Motor neuron (in vitro differentiated cells): Measurements from ENCODE around the gene PSMG2. TPM values are rescaled to one million over a fixed set of nuclear protein-coding genes. Genes with fewer than 3 reads are reported as not detected.

Experiments used
- ATAC-seq, 8 experiments: fragments of 200-7000 bp; cut with Tn5 transposase; replicated peaks in 6 of 8; 2 replicates each; pipeline ENCODE4 v1.8.0; 2021; ENCODE audit warnings: mild to moderate bottlenecking in 8 of 8, moderate library complexity in 8 of 8
- H3K27ac ChIP-seq, 2 donors: fragments of 250-450 bp; sonication (Bioruptor Pico); 2 replicates each; pipeline ENCODE4 v1.9.0; 2021; ENCODE audit warnings: antibody characterized with exemption in 2 of 2, mild to moderate bottlenecking in 2 of 2, moderate library complexity in 1 of 2
- H3K4me1 ChIP-seq, 2 donors: fragments of 250-450 bp; sonication (Bioruptor Pico); replicated peaks in 1 of 2; 2 replicates each; pipeline ENCODE4 v1.6.1; 2021; ENCODE audit warnings: antibody characterized with exemption in 2 of 2, mild to moderate bottlenecking in 2 of 2, moderate library complexity in 1 of 2
- H3K4me3 ChIP-seq, 5 donors: fragments of 250-450 bp; sonication (Bioruptor Pico); 2 replicates each; pipeline ENCODE4 v1.9.0; 2021; ENCODE audit warnings: antibody characterized with exemption in 5 of 5, mild to moderate bottlenecking in 5 of 5, moderate library complexity in 4 of 5
- WGBS, 10 experiments: fragments of 450-650 bp; shearing (Covaris generic); methylation state at CpG; one replicate each; pipeline ENCODE4 v1.0.0; 2022; 5-methylcytosine and 5-hydroxymethylcytosine counted together
- in situ Hi-C, 9 experiments: fragments of 400-800 bp; cut with MboI; loops; one replicate each; pipeline ENCODE4 v1.15.0; 2021; ENCODE audit warnings: low sequenced_read_pairs in 9 of 9, low pct_unique_long_range_greater_than_20kb in 2 of 9; ENCODE audit not compliant: unreplicated experiment in 9 of 9
- total RNA-seq, 8 experiments: library from RNA; unstranded; fragments of 300-600 nt; gene quantifications; 2 replicates each; pipeline versions ENCODE4 v1.2.3 to v1.2.4, GENCODE V29; 2022

The PSMG2 gene
- total RNA-seq, 8 experiments from 2014 or later, result 50.4 to 82.0 (median 65.2) TPM

DNA sequence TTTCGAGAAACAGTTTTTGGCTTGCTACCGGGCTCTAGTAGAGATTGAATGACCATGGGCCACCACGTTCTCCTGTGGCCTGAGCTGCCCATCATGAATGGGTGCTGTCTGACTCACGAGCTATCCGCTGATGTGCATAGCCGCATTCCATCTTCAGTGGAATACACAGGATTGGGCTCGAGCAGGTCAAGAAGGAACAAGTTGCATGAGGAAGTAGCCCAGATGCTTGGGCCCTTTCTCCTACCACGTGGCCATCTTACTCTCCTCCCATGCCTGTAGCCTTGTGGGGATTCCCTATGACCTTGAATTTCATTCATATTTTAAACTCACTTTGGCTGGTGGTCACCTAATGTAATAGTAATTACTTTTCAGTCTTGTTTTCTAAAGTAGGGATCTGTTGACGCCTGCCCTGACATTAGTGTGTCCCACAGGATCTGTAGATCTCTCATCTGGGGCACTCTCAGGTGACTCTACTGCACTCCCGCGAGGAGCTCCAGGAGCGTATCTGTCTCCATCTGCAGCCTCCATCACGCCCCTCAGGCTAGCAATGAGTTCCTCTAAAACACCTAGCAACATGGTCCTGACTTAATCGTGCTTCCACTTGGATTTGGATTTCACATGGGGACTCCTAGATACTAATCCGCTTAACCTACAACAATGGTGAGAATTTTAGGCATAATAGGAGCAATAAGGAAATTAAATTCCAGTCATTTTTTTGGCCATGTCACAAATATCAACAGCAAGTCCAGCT, 67.8 kb downstream of the PSMG2 start:
- Histone ChIP-seq H3K27ac (no peak overlapping the region), H3K4me1 (no peaks in the 10 kb centered on the region), H3K4me3 (no peak overlapping the region)
- ATAC-seq, result no peak
- in situ Hi-C loops, result no loop called here
- WGBS, 10 experiments, result 81 to 95% (median 87%) methylated on average over 1 to 14 of the region's 15 CpGs

DNA sequence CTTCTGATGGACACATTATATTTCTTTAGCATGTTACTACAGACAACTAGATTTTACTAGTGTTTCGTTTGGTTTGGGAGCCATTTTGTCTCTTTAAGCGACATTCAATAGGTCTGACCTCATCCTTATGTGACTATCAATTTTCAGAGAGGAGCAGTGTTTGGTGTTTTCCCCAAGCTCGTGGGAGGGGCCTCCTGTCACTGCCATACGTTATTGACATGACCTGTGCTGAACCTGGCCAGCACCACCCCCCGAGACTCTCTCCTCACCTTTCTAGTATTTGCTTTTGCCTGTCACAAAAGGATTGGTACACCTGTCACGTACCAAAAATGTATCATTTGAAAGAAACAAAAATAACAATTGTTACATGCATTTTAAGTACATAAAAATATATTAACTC, 69.3 kb downstream of the PSMG2 start:
- Histone ChIP-seq H3K4me1 (no peaks in the 10 kb centered on the region), H3K4me3 (no peak overlapping the region), H3K27ac (no peak overlapping the region)
- 10 to 100% (median 64%) methylated on average over 1 to 6 of the region's 6 CpGs; no CpG with 5 or more reads in 1 of the 10 experiments for WGBS, 10 experiments
- ATAC-seq, result no peak
- in situ Hi-C loops, result no loop called here

DNA sequence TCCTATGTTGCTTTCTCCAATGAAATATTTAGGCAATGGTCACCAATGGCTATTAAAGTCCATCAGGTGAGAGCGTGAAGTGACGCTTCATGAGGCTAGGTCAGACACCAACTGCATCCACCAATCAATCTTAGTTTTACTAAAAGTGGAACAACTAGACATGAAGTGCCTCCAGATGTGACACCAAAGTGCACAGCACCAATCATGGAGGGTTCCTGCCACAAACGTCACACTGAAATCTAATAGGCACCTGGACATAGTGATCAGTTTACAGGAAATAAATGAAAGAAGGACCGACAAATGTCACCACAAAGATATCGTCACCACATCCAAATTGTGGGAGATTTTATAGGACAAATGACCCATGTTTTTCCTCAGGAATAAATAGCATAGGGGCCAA, 70.5 kb downstream of the PSMG2 start:
- WGBS, 10 experiments, result 72 to 95% (median 92%) methylated on average over 2 to 5 of the region's 5 CpGs; no CpG with 5 or more reads in 2 of the 10 experiments
- no peak for ATAC-seq
- Histone ChIP-seq H3K27ac (no peak overlapping the region), H3K4me1 (no peaks in the 10 kb centered on the region), H3K4me3 (no peak overlapping the region)
- in situ Hi-C loops, result no loop called here

DNA sequence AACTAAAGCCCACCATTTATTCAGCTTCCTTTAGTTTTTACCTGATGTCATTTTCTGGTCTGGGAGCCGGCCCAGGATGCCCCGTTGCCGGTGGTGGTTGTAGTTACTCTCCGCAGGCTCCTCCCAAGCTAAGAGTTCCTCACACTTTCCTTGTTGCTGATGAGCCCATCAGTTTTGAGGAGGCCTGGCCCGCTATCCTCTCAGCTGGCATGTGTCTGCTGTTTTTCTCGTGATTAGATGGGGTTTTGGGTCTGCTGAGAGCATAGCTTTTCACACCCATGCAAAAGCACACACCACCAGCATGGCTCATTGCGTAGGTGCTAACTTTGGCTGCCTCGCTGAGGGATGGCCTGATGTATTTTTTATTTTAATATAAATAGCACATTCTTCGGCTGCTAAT, 72.1 kb downstream of the PSMG2 start:
- Histone ChIP-seq H3K4me3 (no peak overlapping the region), H3K27ac (no peak overlapping the region), H3K4me1 (no peaks in the 10 kb centered on the region)
- in situ Hi-C loops, result no loop called here
- no peak for ATAC-seq
- 62 to 83% (median 73%) methylated on average over 1 to 8 of the region's 9 CpGs; no CpG with 5 or more reads in 2 of the 10 experiments for WGBS, 10 experiments

Other genes with a start within 250 kb of the PSMG2 start
- 10 to 100 TPM; 10.2 to 46.3 (median 21.0) TPM for gene SPIRE1, start 44.9 kb upstream of the PSMG2 start, total RNA-seq
- gene CEP76, start 319 bp upstream of the PSMG2 start, total RNA-seq, result 10 to 100 TPM in 4 of 8 experiments, 1 to 10 TPM in 4; 6.8 to 16.0 (median 9.8) TPM
- 10 to 100 TPM; 12.8 to 50.2 (median 23.8) TPM for gene PTPN2, start 181.2 kb downstream of the PSMG2 start, total RNA-seq
- 10 to 100 TPM; 11.9 to 51.6 (median 22.5) TPM for gene SEH1L, start 245.0 kb downstream of the PSMG2 start, total RNA-seq